K562 (cell line): ENCODE data around the gene DYNLL1. TPM values are rescaled to one million over a fixed set of nuclear protein-coding genes. Genes with fewer than 3 reads are reported as not detected.
A peak's percentile ranks its signal among the peaks of the same experiment; 100 is the strongest.

Experiments used
- CC2D1A ChIP-seq: fragments of 450-650 bp; IDR thresholded peaks from 2 replicates; pipeline ENCODE4 v1.6.1; 2017; ENCODE audit warnings: mild to moderate bottlenecking
- CREB5 ChIP-seq: fragments of 250-450 bp; sonication (Bioruptor Pico); IDR thresholded peaks from 2 replicates; pipeline ENCODE4 v1.5.0; 2020; ENCODE audit warnings: mild to moderate bottlenecking
- FOXJ3 ChIP-seq: sonication (generic); formaldehyde crosslinking; IDR thresholded peaks from 2 replicates; pipeline ENCODE4 v1.4.0; 2020; ENCODE audit warnings: mild to moderate bottlenecking, missing genetic modification reagents
- HOMEZ ChIP-seq: fragments of 250-450 bp; sonication (Bioruptor Pico); IDR thresholded peaks from 2 replicates; pipeline ENCODE4 v1.4.0; 2020; ENCODE audit warnings: mild to moderate bottlenecking, moderate library complexity
- ILK ChIP-seq: fragments of 450-650 bp; IDR thresholded peaks from 2 replicates; pipeline ENCODE4 v1.6.1; 2016; ENCODE audit warnings: missing genetic modification characterization, low read depth, mild to moderate bottlenecking, missing compliant biosample characterization, moderate library complexity, borderline replicate concordance
- KLF16 ChIP-seq: IDR thresholded peaks from 2 replicates; pipeline ENCODE4 v1.6.1; 2016; ENCODE audit warnings: antibody characterized with exemption
- MAX ChIP-seq: sonication (generic); formaldehyde crosslinking; IDR thresholded peaks from 2 replicates; pipeline ENCODE4 v1.9.0; 2022; ENCODE audit warnings: mild to moderate bottlenecking, missing genetic modification reagents
- MCM7 ChIP-seq, 2 experiments: fragments of 450-650 bp; IDR thresholded peaks; 2 replicates each; pipeline ENCODE4 v1.6.1; 2016 to 2018
- TOE1 ChIP-seq, 2 experiments: fragments of 450-650 bp in 1 of 2; sonication (generic) in 1 of 2; formaldehyde crosslinking in 1 of 2; IDR thresholded peaks; 2 replicates each; pipeline versions ENCODE4 v1.7.1 to v1.8.0; 2016 to 2022; ENCODE audit warnings: borderline replicate concordance in 2 of 2, mild to moderate bottlenecking in 2 of 2, antibody characterized with exemption in 1 of 2, inconsistent platforms in 1 of 2, low read depth in 1 of 2, missing genetic modification reagents in 1 of 2, moderate library complexity in 1 of 2
- ZNF444 ChIP-seq: fragments of 250-450 bp; sonication (Bioruptor Pico); IDR thresholded peaks from 2 replicates; pipeline ENCODE4 v1.4.0; 2020; ENCODE audit warnings: mild to moderate bottlenecking, moderate library complexity
- polyA plus RNA-seq, 8 experiments: library from polyadenylated mRNA; depleted of rRNA in 4 of 8; stranded (reverse) in 5 of 8; unstranded in 3 of 8; fragments of >200 nt; fragmentation: Nextera tagmentation in 2 of 8; fragmentation: Illumina TruSeq in 1 of 8; extraction: Ambion mirVana in 2 of 8; extraction: Trizol in 1 of 8; gene quantifications; 2 replicates each; pipeline versions ENCODE4 v1.2.1 to v1.2.3, GENCODE V29; 2011 to 2014; ENCODE audit warnings: inconsistent platforms in 1 of 8, missing spikeins in 1 of 8
- total RNA-seq, 7 experiments: library from RNA; depleted of rRNA in 6 of 7; stranded (reverse); fragments of >200 nt in 6 of 7; fragmentation: Illumina TruSeq in 2 of 7; extraction: Trizol in 2 of 7; gene quantifications; 2 replicates each; pipeline versions ENCODE4 v1.2.1 to v1.2.3, GENCODE V29; 2011 to 2021; ENCODE audit warnings: low replicate concordance in 1 of 7
- TF ChIP-seq, protein P1 (sequence below): sonication (generic); formaldehyde crosslinking; IDR thresholded peaks from 2 replicates; pipeline ENCODE4 v1.8.1; 2023; ENCODE audit warnings: mild to moderate bottlenecking, missing genetic modification reagents

Gene DYNLL1
- total and polyA plus RNA-seq, 9 of the 15 experiments (the other 6 are each of a cell fraction or from before 2014, with no cell fraction given), result 303 to 1,112 (median 468) TPM

- TF ChIP-seq CREB5 (CRISPR knock-in tag), result no peak
- TF ChIP-seq ZNF444, result no peak
- no peak for TF ChIP-seq MCM7 (IDR thresholded peaks at IDR 0.05)
- no peak for TF ChIP-seq FOXJ3 (CRISPR knock-in tag)
- no peak for TF ChIP-seq ILK (tag)
- peak; percentile 75; the same call in 1 of the 2 replicates for TF ChIP-seq HOMEZ (CRISPR knock-in tag)
- TF ChIP-seq TOE1 (IDR thresholded peaks at IDR 0.05; ENCODE audit: borderline replicate concordance), result peak; percentile 56; the same call in 1 of the 2 replicates
- no peak for TF ChIP-seq TOE1 (CRISPR knock-in tag; IDR thresholded peaks at IDR 0.05; ENCODE audit: borderline replicate concordance, low read depth)
- TF ChIP-seq KLF16, result 0 out of 2 replicates have a peak, but pooled peaks have one; percentile 30
- TF ChIP-seq CC2D1A, result no peak
- peak; percentile 68 for TF ChIP-seq MAX (CRISPR knock-in tag)
- TF ChIP-seq, protein P1, sequence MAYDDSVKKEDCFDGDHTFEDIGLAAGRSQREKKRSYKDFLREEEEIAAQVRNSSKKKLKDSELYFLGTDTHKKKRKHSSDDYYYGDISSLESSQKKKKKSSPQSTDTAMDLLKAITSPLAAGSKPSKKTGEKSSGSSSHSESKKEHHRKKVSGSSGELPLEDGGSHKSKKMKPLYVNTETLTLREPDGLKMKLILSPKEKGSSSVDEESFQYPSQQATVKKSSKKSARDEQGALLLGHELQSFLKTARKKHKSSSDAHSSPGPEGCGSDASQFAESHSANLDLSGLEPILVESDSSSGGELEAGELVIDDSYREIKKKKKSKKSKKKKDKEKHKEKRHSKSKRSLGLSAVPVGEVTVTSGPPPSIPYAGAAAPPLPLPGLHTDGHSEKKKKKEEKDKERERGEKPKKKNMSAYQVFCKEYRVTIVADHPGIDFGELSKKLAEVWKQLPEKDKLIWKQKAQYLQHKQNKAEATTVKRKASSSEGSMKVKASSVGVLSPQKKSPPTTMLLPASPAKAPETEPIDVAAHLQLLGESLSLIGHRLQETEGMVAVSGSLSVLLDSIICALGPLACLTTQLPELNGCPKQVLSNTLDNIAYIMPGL (CRISPR knock-in tag), result peak; percentile 49; the same call in 1 of the 2 replicates
Observed at GRCh38 chr12:120469450-120470149, 26.3 kb upstream of the DYNLL1 start, which contains the start of gene SRSF9 (continued).
